Gastrocnemius medialis (tissue), 4 donors: ENCODE measurements around the gene TSC2. TPM values are rescaled to one million over a fixed set of nuclear protein-coding genes. Genes with fewer than 3 reads are reported as not detected.

ENCODE experiments used
- ATAC-seq, 2 donors: fragments of 150-250 bp; one replicate each; pipeline ENCODE4 v1.9.1; 2016
- DNase-seq, 2 donors: peaks; one replicate each; pipeline ENCODE4 v3.0.0-alpha.2; 2019
- H3K27ac ChIP-seq, 4 donors: fragments of 200-600 bp; sonication (generic); 1 replicate in 1 of 4; 2 replicates in 3 of 4; pipeline ENCODE4 v1.5.1; 2016 to 2018; ENCODE audit warnings: mild to moderate bottlenecking in 2 of 4, moderate library complexity in 1 of 4
- H3K27me3 ChIP-seq, 3 donors: fragments of 200-600 bp; sonication (generic) in 2 of 3; 1 replicate in 1 of 3; 2 replicates in 2 of 3; pipeline versions ENCODE4 v1.5.1 to v1.6.0; 2016 to 2019; ENCODE audit warnings: mild to moderate bottlenecking in 1 of 3, moderate library complexity in 1 of 3
- H3K36me3 ChIP-seq, 2 donors: fragments of 200-600 bp; sonication (generic) in 1 of 2; one replicate each; pipeline ENCODE4 v1.5.1; 2017 to 2018
- H3K4me1 ChIP-seq, 2 donors: fragments of 200-600 bp; sonication (generic) in 1 of 2; one replicate each; pipeline ENCODE4 v1.5.1; 2016 to 2017; ENCODE audit warnings: mild to moderate bottlenecking in 2 of 2
- H3K4me3 ChIP-seq, 4 donors: fragments of 200-600 bp; sonication (generic) in 3 of 4; 1 replicate in 1 of 4; 2 replicates in 3 of 4; pipeline ENCODE4 v1.5.1; 2016 to 2019; ENCODE audit warnings: mild to moderate bottlenecking in 2 of 4
- H3K9me3 ChIP-seq, 3 donors: fragments of 200-600 bp; sonication (generic) in 2 of 3; 1 replicate in 1 of 3; 2 replicates in 2 of 3; pipeline ENCODE4 v1.5.1; 2016 to 2019
- POLR2A ChIP-seq, 2 donors: fragments of 450-650 bp; IDR thresholded peaks; one replicate each; pipeline ENCODE4 v1.6.1; 2017; ENCODE audit warnings: antibody characterized with exemption in 2 of 2, mild to moderate bottlenecking in 2 of 2, moderate library complexity in 2 of 2
- in situ Hi-C, 4 donors: fragments of 200-750 bp; cut with MboI; loops; one replicate each; pipeline versions ENCODE4 v1.15.0 to v1.8.0; 2017; ENCODE audit warnings: low sequenced_read_pairs in 4 of 4
- intact Hi-C: fragments of 100-400 bp; cut with DNase I; formaldehyde crosslinking; loops from one replicate; pipeline ENCODE4 v1.15.1; 2023; ENCODE audit warnings: low total_unique reads
- total RNA-seq, 4 donors: library from RNA; depleted of rRNA; stranded (reverse); fragments of >200 nt; gene quantifications; one replicate each; pipeline versions ENCODE4 v1.1.0 to v1.2.3, GENCODE V29; 2016
- TF ChIP-seq, protein P1 (sequence below), 5 experiments: fragments of 450-650 bp in 3 of 5; fragments of 200-600 bp in 2 of 5; sonication (generic) in 2 of 5; IDR thresholded peaks in 4 of 5; conservative IDR thresholded peaks in 1 of 5; 1 replicate in 4 of 5; 2 replicates in 1 of 5; pipeline ENCODE4 v1.5.1; 2016 to 2019; ENCODE audit warnings: antibody characterized with exemption in 5 of 5, mild to moderate bottlenecking in 3 of 5, moderate library complexity in 3 of 5

The TSC2 gene
- total RNA-seq, 4 donors from 2014 or later: 44.5 to 62.7 (median 53.8) TPM

DNA sequence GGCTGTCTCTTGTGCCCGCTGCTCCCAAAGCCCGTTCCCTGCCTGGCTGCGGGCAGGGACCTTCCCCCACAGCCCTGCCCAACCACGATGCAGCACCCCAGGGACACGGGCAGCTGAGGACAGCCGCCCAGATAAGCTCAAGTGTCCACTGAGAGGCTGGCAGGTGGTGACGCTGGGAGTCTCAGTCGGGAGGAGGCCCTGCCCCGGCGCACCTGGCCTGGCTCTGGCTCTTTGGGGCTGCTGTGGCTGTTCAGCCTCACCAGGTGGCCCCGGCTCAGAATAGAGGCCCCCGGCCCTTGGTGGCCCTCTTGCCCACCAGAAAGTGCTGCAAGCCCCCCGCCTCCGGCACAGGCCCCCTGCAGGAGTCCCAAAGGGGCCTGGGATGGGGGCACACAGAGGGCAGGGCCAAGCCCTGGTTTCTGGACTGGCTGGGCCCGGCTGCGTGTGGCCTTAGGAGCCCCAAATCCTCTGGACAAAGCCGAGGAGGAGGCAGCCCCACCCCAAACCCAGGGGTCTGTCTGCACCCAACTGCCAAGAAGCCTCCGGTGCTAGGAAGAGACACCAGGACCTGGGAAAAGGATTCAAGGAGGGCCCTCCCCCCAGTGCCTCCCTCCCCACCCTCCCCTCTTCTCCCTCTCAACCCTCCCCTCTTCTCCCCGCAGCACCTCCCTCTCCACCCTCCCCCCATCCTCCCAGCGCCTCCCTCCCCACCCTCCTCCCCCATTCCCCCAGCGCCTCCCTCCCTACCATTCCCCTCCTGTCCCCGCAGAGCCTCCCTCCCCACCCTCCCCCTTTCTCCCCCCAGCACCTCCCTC, 5.4 kb upstream of the TSC2 start:
- TF ChIP-seq POLR2A (IDR thresholded peaks at IDR 0.05): no peak
- TF ChIP-seq, protein P1, sequence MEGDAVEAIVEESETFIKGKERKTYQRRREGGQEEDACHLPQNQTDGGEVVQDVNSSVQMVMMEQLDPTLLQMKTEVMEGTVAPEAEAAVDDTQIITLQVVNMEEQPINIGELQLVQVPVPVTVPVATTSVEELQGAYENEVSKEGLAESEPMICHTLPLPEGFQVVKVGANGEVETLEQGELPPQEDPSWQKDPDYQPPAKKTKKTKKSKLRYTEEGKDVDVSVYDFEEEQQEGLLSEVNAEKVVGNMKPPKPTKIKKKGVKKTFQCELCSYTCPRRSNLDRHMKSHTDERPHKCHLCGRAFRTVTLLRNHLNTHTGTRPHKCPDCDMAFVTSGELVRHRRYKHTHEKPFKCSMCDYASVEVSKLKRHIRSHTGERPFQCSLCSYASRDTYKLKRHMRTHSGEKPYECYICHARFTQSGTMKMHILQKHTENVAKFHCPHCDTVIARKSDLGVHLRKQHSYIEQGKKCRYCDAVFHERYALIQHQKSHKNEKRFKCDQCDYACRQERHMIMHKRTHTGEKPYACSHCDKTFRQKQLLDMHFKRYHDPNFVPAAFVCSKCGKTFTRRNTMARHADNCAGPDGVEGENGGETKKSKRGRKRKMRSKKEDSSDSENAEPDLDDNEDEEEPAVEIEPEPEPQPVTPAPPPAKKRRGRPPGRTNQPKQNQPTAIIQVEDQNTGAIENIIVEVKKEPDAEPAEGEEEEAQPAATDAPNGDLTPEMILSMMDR (IDR thresholded peaks at IDR 0.05 in 4 of 5, conservative IDR thresholded peaks at IDR 0.05 in 1 of 5): no peak
- in situ Hi-C loops (no loop called here), intact Hi-C loops (no loop called here)
- no peaks in the 10 kb centered on the region for H3K27me3 ChIP-seq
- no peak overlapping the region for H3K4me3 ChIP-seq
- DNase-seq (no peak), ATAC-seq (no peak)
- H3K27ac ChIP-seq: peak overlapping the region in 3 of 4 donors; percentile 69 to 84 (median 82)
- H3K4me1 ChIP-seq: peaks cover 40 to 50% of the 10 kb centered on the region in 2 donors
- no peaks in the 10 kb centered on the region for H3K36me3 ChIP-seq
- no peaks in the 10 kb centered on the region for H3K9me3 ChIP-seq

DNA sequence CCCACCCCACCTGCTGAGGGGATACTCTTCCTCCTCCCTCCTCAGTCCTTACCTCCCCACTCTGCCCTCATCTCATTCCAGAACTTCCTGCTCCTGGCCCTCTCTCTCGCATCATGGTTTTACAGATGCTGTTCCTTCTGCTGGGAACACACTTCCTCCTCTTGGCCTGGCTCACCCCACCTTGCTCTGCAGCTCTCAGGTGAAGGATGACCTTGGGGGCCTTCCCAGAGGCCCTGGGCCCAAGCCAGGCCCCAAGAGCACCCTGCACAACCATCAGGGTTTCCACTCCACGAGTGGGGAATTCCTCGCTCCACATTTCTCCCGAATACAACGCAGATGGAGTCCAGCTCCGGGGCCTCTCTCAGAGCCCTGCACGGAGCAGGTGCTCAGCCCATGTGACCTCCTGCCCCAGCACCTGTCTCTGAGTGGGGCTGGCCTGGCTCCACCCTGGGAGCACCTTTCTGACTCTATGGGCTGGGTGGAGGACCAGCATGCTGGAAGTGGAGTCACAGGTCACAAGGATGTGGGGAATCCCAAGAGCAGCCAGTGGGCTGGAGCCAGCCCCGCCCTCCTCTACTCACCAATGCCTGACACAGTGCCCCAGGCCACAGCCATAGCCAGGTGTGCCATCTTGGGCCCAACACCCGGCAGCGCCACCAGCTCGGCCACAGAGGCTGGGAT, 4.7 kb upstream of the TSC2 start:
- no peak for ATAC-seq
- intact Hi-C loops (no loop called here), in situ Hi-C loops (no loop called here)
- DNase-seq: no peak
- no peak overlapping the region for H3K4me3 ChIP-seq
- peaks cover 38 to 45% of the 10 kb centered on the region in 2 donors for H3K4me1 ChIP-seq
- H3K9me3 ChIP-seq: no peaks in the 10 kb centered on the region
- no peaks in the 10 kb centered on the region for H3K27me3 ChIP-seq
- TF ChIP-seq POLR2A (IDR thresholded peaks at IDR 0.05): no peak
- no peaks in the 10 kb centered on the region for H3K36me3 ChIP-seq
- H3K27ac ChIP-seq: peak overlapping the region in 2 of 4 donors; percentile 16 to 42

DNA sequence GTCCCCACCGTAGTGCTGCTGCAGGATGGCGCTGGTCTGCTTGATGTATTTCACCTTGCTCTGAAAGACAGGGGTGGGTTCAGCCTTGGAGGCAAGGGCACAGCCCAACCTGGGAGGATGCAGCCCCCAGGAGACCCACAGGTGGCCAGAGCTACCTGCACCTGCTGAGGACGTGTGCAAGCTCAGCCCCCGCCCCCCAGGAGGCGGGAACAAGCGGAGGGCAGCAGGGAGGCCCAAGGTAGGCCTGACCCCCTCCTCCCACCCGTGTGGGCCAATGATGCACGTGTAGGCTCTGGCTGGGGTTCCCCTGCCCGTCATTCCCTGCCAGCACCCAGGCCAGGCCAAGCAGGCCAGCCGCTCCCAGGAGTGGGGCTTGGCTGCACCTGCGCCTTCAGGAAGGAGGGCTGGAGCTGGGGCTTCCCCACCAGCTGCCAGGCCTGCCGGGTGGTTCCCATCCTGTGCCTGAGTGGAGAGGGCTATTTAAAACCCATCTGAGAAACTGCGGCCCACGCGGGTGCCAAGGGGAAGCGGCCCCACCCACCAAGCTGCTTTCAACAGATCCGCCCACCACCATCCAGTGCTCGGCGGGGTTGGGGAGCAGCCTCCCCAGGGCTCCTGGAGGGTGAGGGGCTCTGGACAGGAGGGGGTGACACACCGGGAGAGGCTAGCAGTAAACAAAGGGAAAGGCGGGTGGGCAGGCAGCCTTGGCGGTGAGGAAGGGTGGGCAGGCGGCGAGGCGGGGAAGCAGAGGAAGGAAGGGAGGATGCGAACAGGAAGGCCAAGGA, 3.9 kb upstream of the TSC2 start:
- Histone ChIP-seq H3K36me3 (no peaks in the 10 kb centered on the region), H3K4me3 (peak overlapping the region in 1 of 4 donors; percentile 4), H3K27ac (peak overlapping the region in 3 of 4 donors; percentile 39 to 42 (median 39)), H3K9me3 (no peaks in the 10 kb centered on the region), H3K27me3 (no peaks in the 10 kb centered on the region), H3K4me1 (peaks cover 39 to 51% of the 10 kb centered on the region in 2 donors)
- DNase-seq: no peak
- ATAC-seq: no peak
- intact Hi-C loops (no loop called here), in situ Hi-C loops (no loop called here)
- TF ChIP-seq, protein P1 (IDR thresholded peaks at IDR 0.05 in 4 of 5, conservative IDR thresholded peaks at IDR 0.05 in 1 of 5): no peak
- no peak for TF ChIP-seq POLR2A (IDR thresholded peaks at IDR 0.05)

DNA sequence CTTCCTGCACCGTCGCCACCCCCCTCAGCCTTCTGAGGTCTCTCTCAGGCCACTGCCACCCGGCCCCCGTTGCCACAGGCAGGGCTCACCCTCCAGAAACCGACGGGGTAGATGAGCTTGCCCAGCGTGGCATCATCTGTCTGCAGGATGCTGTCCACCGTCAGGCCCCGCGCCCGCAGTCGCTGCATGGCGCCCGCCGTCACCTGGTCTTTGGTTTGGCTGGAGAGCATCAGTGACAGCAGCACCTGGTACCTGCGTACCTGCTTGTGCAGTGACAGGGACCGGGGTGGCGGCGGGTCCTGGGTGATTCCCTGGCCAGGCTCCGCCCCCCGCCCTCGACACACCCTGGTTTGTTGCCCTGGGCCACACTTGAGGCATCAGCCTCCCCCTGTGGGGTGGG, 3.2 kb upstream of the TSC2 start:
- Histone ChIP-seq H3K4me3 (peak overlapping the region in 1 of 4 donors; percentile 4), H3K36me3 (no peaks in the 10 kb centered on the region), H3K9me3 (no peaks in the 10 kb centered on the region), H3K4me1 (peaks cover 36 to 53% of the 10 kb centered on the region in 2 donors), H3K27me3 (no peaks in the 10 kb centered on the region), H3K27ac (peak overlapping the region in 3 of 4 donors; percentile 39 to 42 (median 39))
- TF ChIP-seq, protein P1 (IDR thresholded peaks at IDR 0.05 in 4 of 5, conservative IDR thresholded peaks at IDR 0.05 in 1 of 5): no peak
- TF ChIP-seq POLR2A (IDR thresholded peaks at IDR 0.05): no peak
- no peak for ATAC-seq
- DNase-seq: no peak
- intact Hi-C loops (no loop called here), in situ Hi-C loops (no loop called here)
